WI38 (cell line): Measurements from ENCODE around the gene AATF.

ENCODE experiments used
- H3K4me3 ChIP-seq: 2 replicates; pipeline ENCODE4 v1.5.1; 2011; ENCODE audit warnings: low read depth, mild to moderate bottlenecking, control low read depth, low read length
- TF ChIP-seq, protein P1 (sequence below): IDR thresholded peaks from 2 replicates; pipeline ENCODE4 v1.5.1; 2012; ENCODE audit warnings: low read depth, mild to moderate bottlenecking, control low read depth, low read length

The AATF gene

DNA sequence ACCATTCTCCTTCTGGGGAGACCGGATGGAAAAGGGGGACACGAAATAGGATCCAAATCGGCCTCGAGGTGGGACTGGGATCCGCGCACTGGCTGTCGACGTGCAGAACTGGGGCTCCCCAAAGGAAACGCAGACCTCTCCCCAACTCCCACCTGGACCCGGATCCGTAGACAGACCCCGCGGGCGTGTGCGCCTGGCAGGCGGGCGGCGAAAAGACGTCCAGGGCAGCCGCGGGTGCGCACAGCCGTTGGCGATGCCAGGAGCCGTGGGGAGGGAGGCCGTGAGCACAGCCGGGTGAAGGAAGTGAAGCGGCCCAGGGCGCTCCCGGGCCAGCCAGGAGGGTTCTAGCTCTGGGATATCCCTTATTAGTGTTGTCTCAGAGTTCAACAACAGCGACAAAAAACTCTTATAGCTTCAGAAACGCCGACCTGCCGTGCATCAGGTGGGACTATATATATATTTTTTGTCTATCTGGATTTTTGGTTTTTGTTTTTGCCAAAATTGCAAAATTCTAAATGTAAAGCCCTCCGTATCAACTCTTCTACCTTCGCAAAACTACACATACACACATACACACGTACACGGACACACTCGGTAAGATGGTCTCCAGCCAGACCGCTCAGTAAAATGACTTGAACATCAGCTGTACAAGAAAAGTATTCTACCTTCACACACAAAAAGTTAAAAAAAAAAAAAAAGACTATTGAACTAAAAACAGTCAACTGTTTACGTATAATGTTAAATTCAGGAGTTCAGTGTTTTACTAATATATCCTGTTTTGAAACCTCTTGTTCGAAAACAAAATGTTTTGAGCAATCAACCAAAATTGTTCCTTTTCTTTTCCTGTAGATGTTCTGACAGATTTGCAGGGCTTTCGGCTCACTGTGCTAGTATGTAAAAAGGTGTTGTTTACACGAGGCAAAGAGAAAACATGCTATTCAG lies 5.2 kb upstream of the AATF start:
- H3K4me3 ChIP-seq, result no peak overlapping the region

DNA sequence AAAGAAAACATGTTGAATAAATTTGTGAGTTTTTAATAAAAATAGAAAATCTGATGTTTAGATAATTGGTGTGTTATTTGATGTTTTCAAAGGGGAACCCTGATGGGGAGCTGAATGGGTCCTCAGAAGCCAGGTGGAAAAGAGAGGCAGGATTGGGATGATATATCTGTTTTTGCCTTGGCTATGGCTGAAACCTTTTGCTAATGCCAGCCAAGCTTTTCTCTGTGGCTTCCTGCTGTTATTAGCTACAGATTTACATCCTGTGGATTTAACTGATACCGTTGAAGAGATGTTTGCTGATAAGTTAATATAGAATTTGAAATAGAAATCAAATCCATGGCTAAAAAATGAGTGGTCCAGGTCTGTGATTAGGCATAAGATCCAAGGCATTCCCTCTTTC lies 4.2 kb upstream of the AATF start:
- TF ChIP-seq, protein P1, sequence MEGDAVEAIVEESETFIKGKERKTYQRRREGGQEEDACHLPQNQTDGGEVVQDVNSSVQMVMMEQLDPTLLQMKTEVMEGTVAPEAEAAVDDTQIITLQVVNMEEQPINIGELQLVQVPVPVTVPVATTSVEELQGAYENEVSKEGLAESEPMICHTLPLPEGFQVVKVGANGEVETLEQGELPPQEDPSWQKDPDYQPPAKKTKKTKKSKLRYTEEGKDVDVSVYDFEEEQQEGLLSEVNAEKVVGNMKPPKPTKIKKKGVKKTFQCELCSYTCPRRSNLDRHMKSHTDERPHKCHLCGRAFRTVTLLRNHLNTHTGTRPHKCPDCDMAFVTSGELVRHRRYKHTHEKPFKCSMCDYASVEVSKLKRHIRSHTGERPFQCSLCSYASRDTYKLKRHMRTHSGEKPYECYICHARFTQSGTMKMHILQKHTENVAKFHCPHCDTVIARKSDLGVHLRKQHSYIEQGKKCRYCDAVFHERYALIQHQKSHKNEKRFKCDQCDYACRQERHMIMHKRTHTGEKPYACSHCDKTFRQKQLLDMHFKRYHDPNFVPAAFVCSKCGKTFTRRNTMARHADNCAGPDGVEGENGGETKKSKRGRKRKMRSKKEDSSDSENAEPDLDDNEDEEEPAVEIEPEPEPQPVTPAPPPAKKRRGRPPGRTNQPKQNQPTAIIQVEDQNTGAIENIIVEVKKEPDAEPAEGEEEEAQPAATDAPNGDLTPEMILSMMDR, result no peak
- no peak overlapping the region for H3K4me3 ChIP-seq

More for the DNA sequence above, 5.2 kb upstream of the AATF start:
- TF ChIP-seq, protein P1, result no peak

GRCh38 chr17:36945140-36945539 lies 3.6 kb upstream of the AATF start:
- TF ChIP-seq, protein P1, result no peak
- H3K4me3 ChIP-seq, result no peak overlapping the region

DNA sequence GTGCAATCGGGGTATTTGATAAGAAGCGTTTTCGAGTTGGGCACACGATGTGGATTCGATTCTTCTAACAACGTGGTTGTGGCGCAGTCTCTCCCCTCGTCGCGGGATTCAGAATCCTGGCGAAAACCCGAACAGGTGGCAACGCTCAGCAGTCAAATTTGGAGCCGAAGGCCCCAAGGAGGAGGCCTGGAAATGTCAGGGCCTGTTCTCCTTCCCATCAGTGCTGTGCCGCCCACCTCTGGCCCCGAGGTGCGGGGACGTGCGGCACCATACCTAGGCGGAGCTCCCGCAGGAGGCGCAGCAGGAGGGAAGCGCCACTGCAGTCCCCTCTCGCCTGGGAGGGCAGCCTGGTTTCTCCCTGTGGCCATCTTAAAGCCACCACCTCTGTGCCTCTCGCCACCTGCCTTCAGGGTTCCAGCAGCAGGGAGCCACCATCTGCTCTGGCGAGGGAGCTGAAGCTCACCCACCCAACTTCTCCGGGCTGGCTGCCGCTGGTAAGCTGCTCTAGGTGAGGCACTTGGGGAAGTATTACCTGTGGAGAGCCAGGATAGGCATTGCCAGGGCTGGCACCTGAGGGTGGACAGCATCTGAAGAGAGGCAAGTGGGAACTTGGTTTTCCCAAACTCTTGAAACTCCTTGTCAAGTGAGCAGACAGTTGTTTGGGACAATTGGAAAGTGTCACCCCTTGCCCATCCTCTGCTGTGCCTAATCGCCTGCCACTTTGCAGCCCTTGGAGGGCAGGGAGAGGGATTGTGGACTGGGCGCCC lies 2.6 kb upstream of the AATF start:
- TF ChIP-seq, protein P1, result no peak
- no peak overlapping the region for H3K4me3 ChIP-seq

DNA sequence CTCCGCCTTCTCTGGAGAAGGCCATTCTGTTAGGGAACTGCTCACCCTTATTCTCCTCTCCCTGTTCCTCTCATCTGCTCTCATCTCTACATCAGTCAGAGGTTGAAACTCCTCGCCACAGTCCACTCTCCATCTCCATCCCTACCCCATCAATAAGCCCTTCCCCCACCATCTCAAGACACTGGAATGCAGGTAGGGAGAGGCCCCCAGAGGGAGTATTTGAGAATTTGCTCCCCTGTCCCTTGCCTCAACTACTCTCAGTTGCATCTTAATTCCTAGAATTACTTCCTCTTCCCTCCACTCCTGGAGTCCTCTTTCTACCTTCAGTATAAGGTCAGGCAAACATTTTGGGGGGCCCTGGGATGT lies 2.0 kb upstream of the AATF start:
- no peak overlapping the region for H3K4me3 ChIP-seq
- TF ChIP-seq, protein P1, result no peak

DNA sequence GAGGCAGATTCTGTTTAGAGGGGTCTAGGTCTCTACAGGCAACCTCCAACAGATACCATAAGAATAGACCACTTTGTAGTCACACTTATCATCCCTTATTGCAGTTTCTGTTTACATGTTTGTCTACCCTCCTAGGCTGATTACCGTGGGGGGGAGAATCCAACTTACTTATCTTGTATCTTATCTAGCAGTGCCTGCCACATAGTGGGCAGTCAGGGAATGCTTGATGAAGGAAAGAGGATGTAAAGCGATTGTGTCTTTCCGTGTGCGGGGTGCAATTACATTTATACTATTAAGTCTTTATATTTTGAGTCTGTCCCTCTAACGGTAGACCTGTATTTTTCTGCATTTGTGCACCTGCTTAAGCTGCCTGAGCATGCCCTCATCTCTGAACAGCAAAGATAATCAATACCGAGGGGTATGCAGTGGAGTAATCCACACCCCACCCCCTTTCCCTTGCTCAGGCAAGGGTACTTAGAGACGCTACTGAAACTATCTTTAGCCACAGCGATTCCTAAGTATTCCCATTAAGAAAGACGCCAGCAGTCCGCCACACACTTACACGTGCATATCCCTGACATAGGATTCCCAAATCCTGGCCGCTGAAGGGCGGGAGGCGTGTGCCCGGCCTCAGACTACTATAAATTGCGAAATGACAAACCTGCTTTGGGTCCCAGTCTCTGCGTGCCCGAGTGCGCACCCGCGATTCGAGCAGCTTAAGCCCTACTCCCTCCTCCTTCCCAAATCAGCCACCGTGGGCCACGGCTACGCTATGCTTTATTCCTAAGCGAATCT lies 635 bp upstream of the AATF start:
- TF ChIP-seq, protein P1, result no peak
- peak overlapping the region; percentile 88 for H3K4me3 ChIP-seq
